Astrocyte (in vitro differentiated cells and primary cell): Measurements from ENCODE around the gene DUSP16.

Experiments
- CTCF ChIP-seq: IDR thresholded peaks from 2 replicates; pipeline ENCODE4 v1.5.1; 2011; ENCODE audit warnings: low read depth, mild to moderate bottlenecking, inconsistent platforms, low read length, moderate library complexity; ENCODE audit not compliant: insufficient read depth
- EZH2 ChIP-seq: IDR thresholded peaks from 2 replicates; pipeline ENCODE4 v1.6.1; 2012; ENCODE audit warnings: mild to moderate bottlenecking, low read length, inconsistent platforms; ENCODE audit not compliant: insufficient read depth

GRCh38 chr12:12612358-12612757, 49.7 kb upstream of the DUSP16 start:
- TF ChIP-seq CTCF (no peak), EZH2 (no peak)
